Right lobe of liver (tissue), 4 donors: ENCODE results near the gene RINL.

Experiments
- CTCF ChIP-seq, 4 donors: fragments of 200-600 bp in 3 of 4; fragments of 450-650 bp in 1 of 4; IDR thresholded peaks; one replicate each; pipeline versions ENCODE4 v1.5.1 to v1.8.0; 2016 to 2022; ENCODE audit warnings: antibody characterized with exemption in 4 of 4, mild to moderate bottlenecking in 2 of 4
- POLR2A ChIP-seq: fragments of 450-650 bp; IDR thresholded peaks from one replicate; pipeline ENCODE4 v1.6.1; 2017; ENCODE audit warnings: antibody characterized with exemption, mild to moderate bottlenecking
- donor health status: DM: no; HTN: no; CAD: no.
- donor health status: DM: no; HTN: no; CAD: no.
- donor health status: DM: no; HTN: yes; CAD: no.

GRCh38 chr19:38841787-38842438 lies 36.2 kb downstream of the RINL start:
- TF ChIP-seq CTCF (IDR thresholded peaks at IDR 0.05) (no peak), POLR2A (peak; percentile 18)
